Caco-2 (cell line): ENCODE data around the gene ASPA. TPM values are rescaled to one million over a fixed set of nuclear protein-coding genes. Genes with fewer than 3 reads are reported as not detected.

Experiments used
- BruUV-seq: library from RNA; stranded (reverse); fragments of 400-500 nt; replicated peaks from 2 replicates; lab custom pipeline; 2021; lab: Mats Ljungman, UMichigan
- CTCF ChIA-PET: fragments of 300-600 bp; sonication (Branson Sonifier 250); formaldehyde crosslinking; loops from one replicate; lab custom pipeline; 2022; ENCODE audit warnings: antibody characterized with exemption; lab: Charles Lee
- POLR2A ChIA-PET: fragments of 300-600 bp; sonication (Branson Sonifier 250); formaldehyde crosslinking; loops from one replicate; lab custom pipeline; 2022; ENCODE audit warnings: antibody characterized with exemption; lab: Charles Lee
- DNase-seq, 2 experiments: peaks; one replicate each; pipeline versions ENCODE4 v3.0.0 to v3.0.0-alpha.2; 2020 to 2022
- H3K27me3 ChIP-seq: replicated peaks from 2 replicates; pipeline ENCODE4 v1.6.0; 2011; ENCODE audit warnings: low read length; ENCODE audit not compliant: control insufficient read depth, insufficient read depth
- H3K36me3 ChIP-seq: 2 replicates; pipeline ENCODE4 v1.5.1; 2011; ENCODE audit warnings: low read length; ENCODE audit not compliant: control insufficient read depth, insufficient read depth
- H3K4me1 ChIP-seq: fragments of 250-450 bp; sonication (Bioruptor Pico); 2 replicates; pipeline ENCODE4 v1.5.1; 2020; ENCODE audit warnings: mild to moderate bottlenecking
- H3K4me3 ChIP-seq: 2 replicates; pipeline ENCODE4 v1.5.1; 2011; ENCODE audit warnings: low read depth, mild to moderate bottlenecking, control low read depth, low read length
- H3K9me3 ChIP-seq: fragments of 250-450 bp; sonication (Bioruptor Pico); 2 replicates; pipeline ENCODE4 v1.5.1; 2020; ENCODE audit warnings: mild to moderate bottlenecking, moderate library complexity
- H3K27ac Mint-ChIP-seq: one replicate; pipeline ENCODE4 v1.8.0; 2022; ENCODE audit warnings: mixed read lengths; ENCODE audit not compliant: unreplicated experiment
- H3K27me3 Mint-ChIP-seq: one replicate; pipeline ENCODE4 v1.8.0; 2022; ENCODE audit warnings: mixed read lengths; ENCODE audit not compliant: insufficient read depth, unreplicated experiment
- H3K36me3 Mint-ChIP-seq: one replicate; pipeline ENCODE4 v1.8.0; 2022; ENCODE audit warnings: mild to moderate bottlenecking, mixed read lengths; ENCODE audit not compliant: insufficient read depth, unreplicated experiment
- H3K4me1 Mint-ChIP-seq: one replicate; pipeline ENCODE4 v1.8.0; 2022; ENCODE audit warnings: low read depth, mixed read lengths; ENCODE audit not compliant: unreplicated experiment
- H3K4me3 Mint-ChIP-seq: one replicate; pipeline ENCODE4 v1.8.0; 2022; ENCODE audit warnings: mild to moderate bottlenecking, moderate library complexity, mixed read lengths; ENCODE audit not compliant: unreplicated experiment
- H3K9me3 Mint-ChIP-seq: one replicate; pipeline ENCODE4 v1.8.0; 2022; ENCODE audit warnings: mixed read lengths; ENCODE audit not compliant: unreplicated experiment
- intact Hi-C: fragments of 100-400 bp; cut with micrococcal nuclease; formaldehyde crosslinking; loops from one replicate; pipeline ENCODE4 v1.10.0; 2022; ENCODE audit not compliant: unreplicated experiment
- total RNA-seq: library from RNA; stranded (reverse); gene quantifications from 2 replicates; pipeline ENCODE4 v1.2.3, GENCODE V29; 2022
- TF ChIP-seq, protein P1 (sequence below), 2 experiments: fragments of 200-600 bp in 1 of 2; IDR thresholded peaks; 1 replicate in 1 of 2; 2 replicates in 1 of 2; pipeline versions ENCODE4 v1.5.1 to v1.8.0; 2011 to 2022; ENCODE audit warnings: antibody characterized with exemption in 1 of 2, control low read depth in 1 of 2, inconsistent platforms in 1 of 2, low read depth in 1 of 2, low read length in 1 of 2, mild to moderate bottlenecking in 1 of 2, moderate library complexity in 1 of 2; ENCODE audit not compliant: insufficient read depth in 1 of 2, severe bottlenecking in 1 of 2, unreplicated experiment in 1 of 2

ASPA gene
- total RNA-seq, 1 experiment from 2014 or later = 0.27 TPM

- no peak overlapping the region for H3K4me3 ChIP-seq
- Mint-ChIP-seq H3K9me3 (no peaks in the 10 kb centered on the region), H3K27ac (no peak overlapping the region), H3K36me3 (no peaks in the 10 kb centered on the region), H3K27me3 (no peaks in the 10 kb centered on the region), H3K4me1 (no peaks in the 10 kb centered on the region), H3K4me3 (no peak overlapping the region)
- peaks cover 7% of the 10 kb centered on the region; the same call in 1 of the 2 replicates for H3K4me1 ChIP-seq
- ChIA-PET POLR2A (no interaction called here), CTCF (no interaction called here)
- BruUV-seq = no TSS peak
- no peaks in the 10 kb centered on the region for H3K36me3 ChIP-seq
- no peak for DNase-seq
- TF ChIP-seq, protein P1, sequence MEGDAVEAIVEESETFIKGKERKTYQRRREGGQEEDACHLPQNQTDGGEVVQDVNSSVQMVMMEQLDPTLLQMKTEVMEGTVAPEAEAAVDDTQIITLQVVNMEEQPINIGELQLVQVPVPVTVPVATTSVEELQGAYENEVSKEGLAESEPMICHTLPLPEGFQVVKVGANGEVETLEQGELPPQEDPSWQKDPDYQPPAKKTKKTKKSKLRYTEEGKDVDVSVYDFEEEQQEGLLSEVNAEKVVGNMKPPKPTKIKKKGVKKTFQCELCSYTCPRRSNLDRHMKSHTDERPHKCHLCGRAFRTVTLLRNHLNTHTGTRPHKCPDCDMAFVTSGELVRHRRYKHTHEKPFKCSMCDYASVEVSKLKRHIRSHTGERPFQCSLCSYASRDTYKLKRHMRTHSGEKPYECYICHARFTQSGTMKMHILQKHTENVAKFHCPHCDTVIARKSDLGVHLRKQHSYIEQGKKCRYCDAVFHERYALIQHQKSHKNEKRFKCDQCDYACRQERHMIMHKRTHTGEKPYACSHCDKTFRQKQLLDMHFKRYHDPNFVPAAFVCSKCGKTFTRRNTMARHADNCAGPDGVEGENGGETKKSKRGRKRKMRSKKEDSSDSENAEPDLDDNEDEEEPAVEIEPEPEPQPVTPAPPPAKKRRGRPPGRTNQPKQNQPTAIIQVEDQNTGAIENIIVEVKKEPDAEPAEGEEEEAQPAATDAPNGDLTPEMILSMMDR (IDR thresholded peaks at IDR 0.05; ENCODE audit: insufficient read depth in 1 of 2, low read depth in 1 of 2, low read length in 1 of 2, severe bottlenecking in 1 of 2, unreplicated experiment in 1 of 2) = no peak
- intact Hi-C loops = no loop called here
- H3K27me3 ChIP-seq = no peaks in the 10 kb centered on the region
- no peaks in the 10 kb centered on the region for H3K9me3 ChIP-seq
Measured at GRCh38 chr17:3543453-3543852, 67.7 kb downstream of the ASPA start.

DNA sequence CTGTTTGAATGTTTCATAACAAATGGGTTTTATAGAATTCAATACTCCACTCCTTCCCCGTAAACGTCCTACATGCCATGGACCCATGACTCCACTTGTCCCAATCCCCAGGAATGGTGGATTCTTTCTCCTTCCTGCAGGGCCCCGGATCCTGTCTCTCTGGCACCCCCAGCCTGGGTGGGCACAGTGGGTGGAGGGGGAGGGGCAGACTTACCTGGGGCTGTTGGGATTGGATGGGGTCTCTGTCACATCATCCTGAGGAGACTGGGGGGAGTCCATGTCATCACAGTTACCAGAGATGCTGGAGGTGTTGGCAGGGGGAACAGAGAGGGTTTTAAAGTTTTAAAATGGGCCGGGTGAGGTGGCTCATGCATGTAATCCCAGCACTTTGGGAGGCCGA, 68.6 kb downstream of the ASPA start:
- ChIA-PET CTCF (interaction anchor here (0.6 kb wide), 1 partner anchor 123 kb away, joined by 3 read pairs; no protein-coding TSS in a partner anchor), POLR2A (no interaction called here)
- H3K9me3 ChIP-seq = no peaks in the 10 kb centered on the region
- intact Hi-C loops = no loop called here
- peaks cover 5% of the 10 kb centered on the region for H3K9me3 Mint-ChIP-seq
- no TSS peak for BruUV-seq
- H3K36me3 ChIP-seq = no peaks in the 10 kb centered on the region
- TF ChIP-seq, protein P1 (IDR thresholded peaks at IDR 0.05; ENCODE audit: insufficient read depth in 1 of 2, low read depth in 1 of 2, low read length in 1 of 2, severe bottlenecking in 1 of 2, unreplicated experiment in 1 of 2) = no peak
- H3K27me3 ChIP-seq = no peaks in the 10 kb centered on the region
- no peaks in the 10 kb centered on the region for H3K27me3 Mint-ChIP-seq
- H3K4me1 ChIP-seq = peaks cover 7% of the 10 kb centered on the region; the same call in 1 of the 2 replicates
- H3K27ac Mint-ChIP-seq = no peak overlapping the region
- no peaks in the 10 kb centered on the region for H3K4me1 Mint-ChIP-seq
- H3K4me3 Mint-ChIP-seq = no peak overlapping the region
- H3K4me3 ChIP-seq = no peak overlapping the region
- no peaks in the 10 kb centered on the region for H3K36me3 Mint-ChIP-seq
- DNase-seq = no peak

DNA sequence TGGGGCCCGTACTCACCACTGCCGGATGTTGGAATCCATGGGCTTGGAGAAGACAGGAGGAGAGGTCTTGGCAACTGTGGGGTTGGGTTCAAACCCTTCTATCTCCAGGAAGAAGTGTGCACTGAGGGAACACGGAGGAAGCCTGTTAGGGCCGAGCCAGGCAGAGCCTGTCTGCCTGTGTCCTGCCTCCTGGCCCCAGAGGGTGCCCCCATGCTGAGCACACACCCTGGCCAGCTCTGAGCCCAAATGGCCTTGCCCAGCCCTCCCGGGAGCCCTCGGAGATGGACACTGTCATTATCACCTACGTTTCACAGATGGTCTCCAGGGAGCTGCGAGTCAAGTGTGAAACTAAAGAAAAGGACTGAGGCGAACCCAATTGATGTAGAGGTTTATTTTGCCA, 69.4 kb downstream of the ASPA start:
- peaks cover 4% of the 10 kb centered on the region; the same call in 1 of the 2 replicates for H3K9me3 ChIP-seq
- intact Hi-C loops = no loop called here
- TF ChIP-seq, protein P1 (IDR thresholded peaks at IDR 0.05; ENCODE audit: insufficient read depth in 1 of 2, low read depth in 1 of 2, low read length in 1 of 2, severe bottlenecking in 1 of 2, unreplicated experiment in 1 of 2) = no peak
- H3K4me1 ChIP-seq = peaks cover 7% of the 10 kb centered on the region; the same call in 1 of the 2 replicates
- Mint-ChIP-seq H3K4me1 (no peaks in the 10 kb centered on the region), H3K9me3 (peaks cover 13% of the 10 kb centered on the region), H3K4me3 (no peak overlapping the region), H3K27ac (no peak overlapping the region), H3K36me3 (no peaks in the 10 kb centered on the region), H3K27me3 (no peaks in the 10 kb centered on the region)
- no peaks in the 10 kb centered on the region for H3K27me3 ChIP-seq
- DNase-seq = no peak
- ChIA-PET POLR2A (no interaction called here), CTCF (interaction anchor here (0.9 kb wide), 1 partner anchor 10 kb away, joined by 3 read pairs; no protein-coding TSS in a partner anchor)
- BruUV-seq = no TSS peak
- no peak overlapping the region for H3K4me3 ChIP-seq
- H3K36me3 ChIP-seq = no peaks in the 10 kb centered on the region
